ENCODE results near the gene INHBC.

GRCh38 chr12:57450057-57450456, 15.5 kb downstream of the INHBC start:
- TF ChIP-seq CTCF (IDR thresholded peaks at IDR 0.05; ENCODE audit: insufficient read depth, low read length, poor library complexity, severe bottlenecking) (no peak), EZH2phosphoT487 (conservative IDR thresholded peaks at IDR 0.05; ENCODE audit: low read length) (no peak)

Measured in SU-DHL-6 (cell line).